Measurements from ENCODE around the gene KCNN3.
"Not testable (repeated sequence)": the region's sequence is repeated elsewhere in the genome, so short reads cannot be mapped to it uniquely, and the experiment has no call there.

KCNN3 gene

GRCh38 chr1:154870115-154870571 is at the start of gene KCNN3:
KCNN3 (minus strand) TSS chr1:154870281; CDS start chr1:154869964, 317 bp downstream.
- peak within 1 kb of the TSS; percentile 31; the same call in 1 of the 2 replicates for H3K9ac ChIP-seq (ENCODE audit: low read depth, low read length)
- H3K4me1 ChIP-seq (ENCODE audit: insufficient read depth, low read length) = peaks cover 19% of the 10 kb centered on the region; the same call in 1 of the 2 replicates
- H3K36me3 ChIP-seq (ENCODE audit: insufficient read depth, low read length) = no peaks in the 10 kb centered on the region
- H3K9me3 ChIP-seq (ENCODE audit: control insufficient read depth, insufficient read depth, low read length) = no peaks in the 10 kb centered on the region

GRCh38 chr1:154913273-154913672 is 43.2 kb upstream of the KCNN3 start:
- no peaks in the 10 kb centered on the region for H3K4me1 ChIP-seq (ENCODE audit: insufficient read depth, low read length)
- peaks cover 1% of the 10 kb centered on the region for H3K9me3 ChIP-seq (ENCODE audit: control insufficient read depth, insufficient read depth, low read length)
- no peaks in the 10 kb centered on the region for H3K36me3 ChIP-seq (ENCODE audit: insufficient read depth, low read length)
- H3K9ac ChIP-seq (ENCODE audit: low read depth, low read length) = no peak overlapping the region

- no peaks in the 10 kb centered on the region for H3K36me3 ChIP-seq (ENCODE audit: insufficient read depth, low read length)
Observed at GRCh38 chr1:154912755-154913154, 42.7 kb upstream of the KCNN3 start.

GRCh38 chr1:154911691-154912550 is 41.8 kb upstream of the KCNN3 start:
- Histone ChIP-seq H3K4me1 (ENCODE audit: insufficient read depth, low read length) (no peaks in the 10 kb centered on the region), H3K9ac (ENCODE audit: low read depth, low read length) (no peak overlapping the region)

More at GRCh38 chr1:154912755-154913154, 42.7 kb upstream of the KCNN3 start:
- Histone ChIP-seq H3K9me3 (ENCODE audit: control insufficient read depth, insufficient read depth, low read length) (peaks cover 3% of the 10 kb centered on the region), H3K9ac (ENCODE audit: low read depth, low read length) (no peak overlapping the region), H3K4me1 (ENCODE audit: insufficient read depth, low read length) (no peaks in the 10 kb centered on the region)

GRCh38 chr1:154910851-154911250 is 40.8 kb upstream of the KCNN3 start:
- no peaks in the 10 kb centered on the region for H3K4me1 ChIP-seq (ENCODE audit: insufficient read depth, low read length)
- no peaks in the 10 kb centered on the region for H3K36me3 ChIP-seq (ENCODE audit: insufficient read depth, low read length)
- H3K9me3 ChIP-seq (ENCODE audit: control insufficient read depth, insufficient read depth, low read length) = peaks cover 3% of the 10 kb centered on the region
- H3K9ac ChIP-seq (ENCODE audit: low read depth, low read length) = no peak overlapping the region

More at GRCh38 chr1:154911691-154912550, 41.8 kb upstream of the KCNN3 start:
- Histone ChIP-seq H3K36me3 (ENCODE audit: insufficient read depth, low read length) (no peaks in the 10 kb centered on the region), H3K9me3 (ENCODE audit: control insufficient read depth, insufficient read depth, low read length) (peaks cover 3% of the 10 kb centered on the region)

GRCh38 chr1:154908937-154909336 is 38.9 kb upstream of the KCNN3 start:
- H3K9me3 ChIP-seq (ENCODE audit: control insufficient read depth, insufficient read depth, low read length) = peaks cover 3% of the 10 kb centered on the region
- H3K9ac ChIP-seq (ENCODE audit: low read depth, low read length) = no peak overlapping the region
- H3K36me3 ChIP-seq (ENCODE audit: insufficient read depth, low read length) = no peaks in the 10 kb centered on the region
- no peaks in the 10 kb centered on the region for H3K4me1 ChIP-seq (ENCODE audit: insufficient read depth, low read length)

GRCh38 chr1:154908129-154908528 is 38.0 kb upstream of the KCNN3 start:
- not testable (repeated sequence) for H3K4me1 ChIP-seq (ENCODE audit: insufficient read depth, low read length); H3K9me3 ChIP-seq (ENCODE audit: control insufficient read depth, insufficient read depth, low read length); H3K36me3 ChIP-seq (ENCODE audit: insufficient read depth, low read length); H3K9ac ChIP-seq (ENCODE audit: low read depth, low read length)

- Histone ChIP-seq H3K9ac (ENCODE audit: low read depth, low read length) (no peak overlapping the region), H3K9me3 (ENCODE audit: control insufficient read depth, insufficient read depth, low read length) (peaks cover 3% of the 10 kb centered on the region), H3K4me1 (ENCODE audit: insufficient read depth, low read length) (no peaks in the 10 kb centered on the region), H3K36me3 (ENCODE audit: insufficient read depth, low read length) (no peaks in the 10 kb centered on the region)
Observed at GRCh38 chr1:154906621-154907081, 36.6 kb upstream of the KCNN3 start.

GRCh38 chr1:154902938-154903566 is 33.0 kb upstream of the KCNN3 start:
- Histone ChIP-seq H3K4me1 (ENCODE audit: insufficient read depth, low read length) (no peaks in the 10 kb centered on the region), H3K9me3 (ENCODE audit: control insufficient read depth, insufficient read depth, low read length) (no peaks in the 10 kb centered on the region), H3K9ac (ENCODE audit: low read depth, low read length) (no peak overlapping the region), H3K36me3 (ENCODE audit: insufficient read depth, low read length) (no peaks in the 10 kb centered on the region)

GRCh38 chr1:154901591-154901990 is 31.5 kb upstream of the KCNN3 start:
- H3K4me1 ChIP-seq (ENCODE audit: insufficient read depth, low read length) = no peaks in the 10 kb centered on the region
- H3K9ac ChIP-seq (ENCODE audit: low read depth, low read length) = no peak overlapping the region
- no peaks in the 10 kb centered on the region for H3K36me3 ChIP-seq (ENCODE audit: insufficient read depth, low read length)

GRCh38 chr1:154899041-154899440 is 29.0 kb upstream of the KCNN3 start:
- Histone ChIP-seq H3K4me1 (ENCODE audit: insufficient read depth, low read length) (no peaks in the 10 kb centered on the region), H3K9me3 (ENCODE audit: control insufficient read depth, insufficient read depth, low read length) (no peaks in the 10 kb centered on the region), H3K36me3 (ENCODE audit: insufficient read depth, low read length) (no peaks in the 10 kb centered on the region), H3K9ac (ENCODE audit: low read depth, low read length) (no peak overlapping the region)

More at GRCh38 chr1:154901591-154901990, 31.5 kb upstream of the KCNN3 start:
- H3K9me3 ChIP-seq (ENCODE audit: control insufficient read depth, insufficient read depth, low read length) = no peaks in the 10 kb centered on the region

- Histone ChIP-seq H3K9ac (ENCODE audit: low read depth, low read length) (no peak overlapping the region), H3K4me1 (ENCODE audit: insufficient read depth, low read length) (no peaks in the 10 kb centered on the region), H3K36me3 (ENCODE audit: insufficient read depth, low read length) (no peaks in the 10 kb centered on the region), H3K9me3 (ENCODE audit: control insufficient read depth, insufficient read depth, low read length) (no peaks in the 10 kb centered on the region)
Observed at GRCh38 chr1:154896771-154897286, 26.7 kb upstream of the KCNN3 start.

GRCh38 chr1:154895798-154896197 is 25.7 kb upstream of the KCNN3 start:
- Histone ChIP-seq H3K9me3 (ENCODE audit: control insufficient read depth, insufficient read depth, low read length) (no peaks in the 10 kb centered on the region), H3K4me1 (ENCODE audit: insufficient read depth, low read length) (no peaks in the 10 kb centered on the region), H3K9ac (ENCODE audit: low read depth, low read length) (no peak overlapping the region), H3K36me3 (ENCODE audit: insufficient read depth, low read length) (no peaks in the 10 kb centered on the region)

GRCh38 chr1:154891452-154891851 is 21.4 kb upstream of the KCNN3 start:
- Histone ChIP-seq H3K4me1 (ENCODE audit: insufficient read depth, low read length) (no peaks in the 10 kb centered on the region), H3K9ac (ENCODE audit: low read depth, low read length) (no peak overlapping the region), H3K9me3 (ENCODE audit: control insufficient read depth, insufficient read depth, low read length) (no peaks in the 10 kb centered on the region), H3K36me3 (ENCODE audit: insufficient read depth, low read length) (no peaks in the 10 kb centered on the region)

Measured in ES-I3 (cell line).